ENCODE measurements around the gene SLC1A7.

GRCh38 chr1:53114090-53114489 is 28.3 kb downstream of the SLC1A7 start:
- no peak for TF ChIP-seq CTCF (IDR thresholded peaks at IDR 0.05)
- TF ChIP-seq POLR2AphosphoS5 (IDR thresholded peaks at IDR 0.05), result no peak
- TF ChIP-seq EP300 (IDR thresholded peaks at IDR 0.05), result no peak
- no peak for TF ChIP-seq POLR2A (IDR thresholded peaks at IDR 0.05)

Measured in sigmoid colon (tissue), 4 donors.